DND-41 (cell line): ENCODE measurements around the gene A1BG.
"Not testable (repeated sequence)": the region's sequence is repeated elsewhere in the genome, so short reads cannot be mapped to it uniquely, and the experiment has no call there.

Experiments used
- ATAC-seq: fragments of 200-7000 bp; cut with Tn5 transposase; 3 replicates; pipeline ENCODE4 v1.9.1; 2021; ENCODE audit warnings: low read depth; ENCODE audit not compliant: insufficient read depth
- DNase-seq: peaks from one replicate; pipeline ENCODE4 v3.0.0-alpha.2; 2020
- H2AFZ ChIP-seq: 2 replicates; pipeline ENCODE4 v1.6.0; 2012; ENCODE audit warnings: low read depth, low read length
- H3K27ac ChIP-seq: 2 replicates; pipeline ENCODE4 v1.5.1; 2012; ENCODE audit warnings: low read length, inconsistent platforms
- H3K27me3 ChIP-seq: fragments of 200-600 bp; sonication (generic); 2 replicates; pipeline ENCODE4 v1.6.0; 2012; ENCODE audit warnings: low read length, mild to moderate bottlenecking, inconsistent platforms; ENCODE audit not compliant: insufficient read depth, poor library complexity
- H3K36me3 ChIP-seq: 2 replicates; pipeline ENCODE4 v1.5.1; 2012; ENCODE audit warnings: low read length, inconsistent platforms; ENCODE audit not compliant: insufficient read depth
- H3K4me1 ChIP-seq: 2 replicates; pipeline ENCODE4 v1.5.1; 2012; ENCODE audit warnings: mild to moderate bottlenecking, low read length; ENCODE audit not compliant: insufficient read depth
- H3K4me2 ChIP-seq: 2 replicates; pipeline ENCODE4 v1.6.0; 2012; ENCODE audit warnings: mild to moderate bottlenecking, moderate library complexity, low read length, inconsistent platforms; ENCODE audit not compliant: insufficient read depth
- H3K4me3 ChIP-seq, 2 experiments: fragments of 200-600 bp in 1 of 2; shearing (Covaris generic) in 1 of 2; 2 replicates each; pipeline ENCODE4 v1.5.1; 2012 to 2016; ENCODE audit warnings: inconsistent platforms in 2 of 2, low read length in 2 of 2, mild to moderate bottlenecking in 2 of 2, low read depth in 1 of 2, moderate library complexity in 1 of 2
- H3K79me2 ChIP-seq: 2 replicates; pipeline ENCODE4 v1.6.0; 2012; ENCODE audit warnings: low read length, inconsistent platforms; ENCODE audit not compliant: insufficient read depth
- H3K9ac ChIP-seq: 2 replicates; pipeline ENCODE4 v1.6.0; 2012; ENCODE audit warnings: low read depth, mild to moderate bottlenecking, inconsistent platforms, low read length, moderate library complexity
- H3K9me3 ChIP-seq: 2 replicates; pipeline ENCODE4 v1.5.1; 2012; ENCODE audit warnings: low read length, moderate library complexity, mild to moderate bottlenecking, inconsistent platforms; ENCODE audit not compliant: insufficient read depth, severe bottlenecking
- H4K20me1 ChIP-seq: 2 replicates; pipeline ENCODE4 v1.6.0; 2012; ENCODE audit warnings: low read length; ENCODE audit not compliant: insufficient read depth
- EZH2 ChIP-seq: IDR thresholded peaks from 3 replicates; pipeline ENCODE4 v1.6.1; 2012; ENCODE audit warnings: borderline replicate concordance, low read depth, mild to moderate bottlenecking, moderate library complexity, low read length, inconsistent platforms; ENCODE audit not compliant: severe bottlenecking
- TF ChIP-seq, protein P1 (sequence below): IDR thresholded peaks from 2 replicates; pipeline ENCODE4 v1.5.1; 2012; ENCODE audit warnings: borderline replicate concordance, low read length, moderate library complexity, mild to moderate bottlenecking; ENCODE audit not compliant: poor library complexity, severe bottlenecking; ENCODE audit errors: extremely low read depth

The A1BG gene

GRCh38 chr19:58380662-58381459, 27.6 kb upstream of the A1BG start, which contains the start of gene ZNF837:
TSS of gene ZNF837 (minus strand) at chr19:58381030. CDS start at chr19:58369332, 11,698 bp downstream.
- Histone ChIP-seq H3K4me1 (peaks cover 34% of the 10 kb centered on the region), H2AFZ (peak within 1 kb of the TSS; percentile 91), H3K27ac (peak within 1 kb of the TSS; percentile 93), H3K4me2 (peak within 1 kb of the TSS; percentile 96), H3K9me3 (no peaks in the 10 kb centered on the region), H4K20me1 (peaks cover 4% of the 10 kb centered on the region; the same call in 1 of the 2 replicates), H3K36me3 (no peaks in the 10 kb centered on the region; the same call in 1 of the 2 replicates), H3K9ac (peak within 1 kb of the TSS; percentile 91), H3K27me3 (no peaks in the 10 kb centered on the region), H3K79me2 (peaks cover 33% of the 10 kb centered on the region), H3K4me3 (peak within 1 kb of the TSS; percentile 75 to 79)
- peak; percentile 100 for DNase-seq
- TF ChIP-seq EZH2 = no peak
- TF ChIP-seq, protein P1, sequence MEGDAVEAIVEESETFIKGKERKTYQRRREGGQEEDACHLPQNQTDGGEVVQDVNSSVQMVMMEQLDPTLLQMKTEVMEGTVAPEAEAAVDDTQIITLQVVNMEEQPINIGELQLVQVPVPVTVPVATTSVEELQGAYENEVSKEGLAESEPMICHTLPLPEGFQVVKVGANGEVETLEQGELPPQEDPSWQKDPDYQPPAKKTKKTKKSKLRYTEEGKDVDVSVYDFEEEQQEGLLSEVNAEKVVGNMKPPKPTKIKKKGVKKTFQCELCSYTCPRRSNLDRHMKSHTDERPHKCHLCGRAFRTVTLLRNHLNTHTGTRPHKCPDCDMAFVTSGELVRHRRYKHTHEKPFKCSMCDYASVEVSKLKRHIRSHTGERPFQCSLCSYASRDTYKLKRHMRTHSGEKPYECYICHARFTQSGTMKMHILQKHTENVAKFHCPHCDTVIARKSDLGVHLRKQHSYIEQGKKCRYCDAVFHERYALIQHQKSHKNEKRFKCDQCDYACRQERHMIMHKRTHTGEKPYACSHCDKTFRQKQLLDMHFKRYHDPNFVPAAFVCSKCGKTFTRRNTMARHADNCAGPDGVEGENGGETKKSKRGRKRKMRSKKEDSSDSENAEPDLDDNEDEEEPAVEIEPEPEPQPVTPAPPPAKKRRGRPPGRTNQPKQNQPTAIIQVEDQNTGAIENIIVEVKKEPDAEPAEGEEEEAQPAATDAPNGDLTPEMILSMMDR = no peak
- ATAC-seq = peak; percentile 84

DNA sequence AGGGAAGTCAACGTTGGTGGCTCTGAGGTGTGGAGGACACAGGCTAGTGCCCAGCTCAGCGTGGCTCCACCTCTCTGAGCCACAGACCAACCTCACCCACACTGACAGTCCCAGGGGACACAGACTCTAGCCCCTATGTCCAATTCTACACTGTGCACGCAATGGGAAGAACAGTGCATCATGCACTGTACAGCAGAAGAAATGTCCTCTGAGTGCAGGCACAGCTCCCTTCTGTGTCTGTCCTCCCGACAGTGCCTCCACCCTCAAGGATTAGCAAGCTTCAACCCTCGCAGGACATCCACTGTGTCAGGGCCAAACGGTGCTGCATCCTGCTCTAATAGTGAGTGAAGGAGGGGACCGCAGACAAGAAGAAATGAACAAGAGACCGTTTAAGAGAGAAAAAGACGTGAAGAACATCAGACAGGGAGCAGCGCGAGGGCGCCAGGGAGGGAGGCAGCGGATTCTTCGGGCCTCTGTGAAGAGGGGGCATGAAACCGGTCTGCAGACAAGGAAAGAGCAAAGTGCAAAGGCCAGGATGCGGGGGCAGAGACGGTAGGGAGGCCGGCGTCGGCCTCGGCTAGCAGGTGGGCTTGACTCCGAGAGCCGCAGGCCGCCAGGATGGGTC, 26.9 kb upstream of the A1BG start:
- Histone ChIP-seq H3K27ac (peak overlapping the region; percentile 93), H2AFZ (peak overlapping the region; percentile 91), H3K27me3 (no peaks in the 10 kb centered on the region), H3K4me2 (peak overlapping the region; percentile 96), H3K79me2 (peaks cover 27% of the 10 kb centered on the region), H3K9me3 (no peaks in the 10 kb centered on the region), H3K4me1 (peaks cover 27% of the 10 kb centered on the region), H3K4me3 (peak overlapping the region; percentile 75 to 79), H4K20me1 (peaks cover 4% of the 10 kb centered on the region; the same call in 1 of the 2 replicates), H3K9ac (peak overlapping the region; percentile 91), H3K36me3 (no peaks in the 10 kb centered on the region; the same call in 1 of the 2 replicates)
- TF ChIP-seq, protein P1 = no peak
- no peak for TF ChIP-seq EZH2
- DNase-seq = no peak
- ATAC-seq = no peak

- Histone ChIP-seq H3K27me3 (no peaks in the 10 kb centered on the region), H3K4me2 (peak overlapping the region; percentile 96), H3K27ac (peak overlapping the region; percentile 17; the same call in 1 of the 2 replicates), H3K9me3 (no peaks in the 10 kb centered on the region), H3K4me3 (peak overlapping the region in 1 of 2 experiments; percentile 75; a peak in 2 of 4 replicates), H3K4me1 (peaks cover 26% of the 10 kb centered on the region), H2AFZ (no peak overlapping the region), H3K9ac (peak overlapping the region; percentile 91; the same call in 1 of the 2 replicates), H4K20me1 (peaks cover 4% of the 10 kb centered on the region; the same call in 1 of the 2 replicates), H3K36me3 (no peaks in the 10 kb centered on the region; the same call in 1 of the 2 replicates), H3K79me2 (peaks cover 27% of the 10 kb centered on the region)
- no peak for ATAC-seq
- no peak for DNase-seq
- TF ChIP-seq EZH2 = no peak
- TF ChIP-seq, protein P1 = no peak
Measured at GRCh38 chr19:58379246-58379645, 26.0 kb upstream of the A1BG start.

DNA sequence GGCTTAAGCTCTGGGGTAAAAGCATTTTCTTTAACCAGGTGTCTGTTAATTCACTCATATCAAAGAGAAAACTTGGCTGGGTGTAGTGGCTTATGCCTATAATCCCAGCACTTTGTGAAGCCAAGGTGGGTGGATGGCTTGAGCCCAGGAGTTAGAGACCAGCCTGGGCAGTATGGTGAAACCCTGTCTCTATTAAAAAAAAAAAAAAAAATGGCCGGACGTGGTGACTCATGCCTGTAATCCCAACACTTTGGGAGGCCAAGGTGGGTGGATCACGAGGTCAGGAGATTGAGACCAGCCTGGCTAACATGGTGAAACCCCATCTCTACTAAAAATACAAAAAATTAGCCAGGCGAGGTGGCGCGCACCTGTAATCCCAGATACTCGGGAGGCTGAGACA, 23.4 kb upstream of the A1BG start:
- not testable (repeated sequence) for H3K27me3 ChIP-seq, H3K4me2 ChIP-seq, H3K27ac ChIP-seq, H3K9me3 ChIP-seq, DNase-seq, H3K4me3 ChIP-seq, H4K20me1 ChIP-seq, H3K36me3 ChIP-seq, H3K9ac ChIP-seq, ATAC-seq, H2AFZ ChIP-seq
- peaks cover 21% of the 10 kb centered on the region for H3K79me2 ChIP-seq
- H3K4me1 ChIP-seq = peaks cover 19% of the 10 kb centered on the region
